ENCODE results near the gene FOXP1.

DNA sequence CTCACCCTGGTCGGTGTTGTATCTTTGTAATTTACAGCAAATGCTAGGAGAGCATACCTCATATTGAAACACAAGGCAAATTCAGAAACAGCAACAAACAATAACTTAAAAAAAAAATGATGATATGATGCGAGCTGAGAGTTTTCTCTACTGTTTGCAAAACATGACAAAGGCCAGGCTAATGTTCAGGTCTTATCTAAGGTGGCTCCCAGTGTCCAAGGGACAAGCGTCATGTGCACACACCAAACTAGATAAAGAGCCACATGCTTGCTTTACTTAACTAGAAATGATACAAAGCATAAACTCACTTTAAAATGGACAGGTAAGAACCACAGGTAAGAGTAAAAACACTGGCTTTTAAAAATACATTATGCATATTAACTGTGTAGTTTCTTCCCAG, 375.9 kb downstream of the FOXP1 start:
- TF ChIP-seq, protein P1, sequence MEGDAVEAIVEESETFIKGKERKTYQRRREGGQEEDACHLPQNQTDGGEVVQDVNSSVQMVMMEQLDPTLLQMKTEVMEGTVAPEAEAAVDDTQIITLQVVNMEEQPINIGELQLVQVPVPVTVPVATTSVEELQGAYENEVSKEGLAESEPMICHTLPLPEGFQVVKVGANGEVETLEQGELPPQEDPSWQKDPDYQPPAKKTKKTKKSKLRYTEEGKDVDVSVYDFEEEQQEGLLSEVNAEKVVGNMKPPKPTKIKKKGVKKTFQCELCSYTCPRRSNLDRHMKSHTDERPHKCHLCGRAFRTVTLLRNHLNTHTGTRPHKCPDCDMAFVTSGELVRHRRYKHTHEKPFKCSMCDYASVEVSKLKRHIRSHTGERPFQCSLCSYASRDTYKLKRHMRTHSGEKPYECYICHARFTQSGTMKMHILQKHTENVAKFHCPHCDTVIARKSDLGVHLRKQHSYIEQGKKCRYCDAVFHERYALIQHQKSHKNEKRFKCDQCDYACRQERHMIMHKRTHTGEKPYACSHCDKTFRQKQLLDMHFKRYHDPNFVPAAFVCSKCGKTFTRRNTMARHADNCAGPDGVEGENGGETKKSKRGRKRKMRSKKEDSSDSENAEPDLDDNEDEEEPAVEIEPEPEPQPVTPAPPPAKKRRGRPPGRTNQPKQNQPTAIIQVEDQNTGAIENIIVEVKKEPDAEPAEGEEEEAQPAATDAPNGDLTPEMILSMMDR (conservative IDR thresholded peaks at IDR 0.05 in 1 of 2, IDR thresholded peaks at IDR 0.05 in 1 of 2; ENCODE audit: extremely low read depth in 1 of 2, insufficient read depth in 1 of 2, low read depth in 1 of 2, low read length in 2 of 2) = no peak
- TF ChIP-seq EZH2 (IDR thresholded peaks at IDR 0.05; ENCODE audit: borderline replicate concordance, low read length) = no peak

All from mammary epithelial cell (primary cell).